ENCODE measurements around the gene SPP2. TPM values are rescaled to one million over a fixed set of nuclear protein-coding genes. Genes with fewer than 3 reads are reported as not detected.

Gene SPP2
- total and polyA plus RNA-seq, 9 of the 15 experiments (the other 6 are each of a cell fraction or from before 2014, with no cell fraction given) = not detected

- TF ChIP-seq CHD7 (IDR thresholded peaks at IDR 0.05; ENCODE audit: low read depth, low read length) = no peak
Measured at GRCh38 chr2:234109321-234109720, 58.8 kb downstream of the SPP2 start (continued).

Measured in K562 (cell line).